GM12878 (cell line): ENCODE data around the gene MPC2. TPM values are rescaled to one million over a fixed set of nuclear protein-coding genes. Genes with fewer than 3 reads are reported as not detected.

Experiments
- BACH1 ChIP-seq: fragments of 450-650 bp; IDR thresholded peaks from 2 replicates; pipeline ENCODE4 v1.6.1; 2017; ENCODE audit warnings: mild to moderate bottlenecking, borderline replicate concordance
- CBX3 ChIP-seq: fragments of 200-600 bp; sonication (generic); IDR thresholded peaks from 2 replicates; pipeline ENCODE4 v1.6.1; 2016; ENCODE audit warnings: low read depth, borderline replicate concordance
- CTCF ChIP-seq, 3 experiments: IDR thresholded peaks in 2 of 3; conservative IDR thresholded peaks in 1 of 3; 2 replicates each; pipeline ENCODE4 v1.5.1; 2011; ENCODE audit warnings: low read depth in 3 of 3, low read length in 3 of 3, mild to moderate bottlenecking in 3 of 3, control low read depth in 2 of 3, moderate library complexity in 2 of 3, inconsistent platforms in 1 of 3, mixed read lengths in 1 of 3; ENCODE audit not compliant: control insufficient read depth in 2 of 3, insufficient read depth in 1 of 3; ENCODE audit errors: extremely low read depth in 1 of 3
- E2F4 ChIP-seq: IDR thresholded peaks from 2 replicates; pipeline ENCODE4 v1.6.1; 2012; ENCODE audit warnings: low read depth, low read length, improper control_type of control experiment
- EP300 ChIP-seq, 2 experiments: fragments of 150-350 bp in 1 of 2; IDR thresholded peaks; 2 replicates each; pipeline ENCODE4 v1.6.1; 2011 to 2012; ENCODE audit warnings: low read depth in 2 of 2, low read length in 2 of 2, borderline replicate concordance in 1 of 2, improper control_type of control experiment in 1 of 2, inconsistent platforms in 1 of 2; ENCODE audit not compliant: control insufficient read depth in 1 of 2
- ESRRA ChIP-seq: IDR thresholded peaks from 2 replicates; pipeline ENCODE4 v1.6.1; 2012; ENCODE audit warnings: mild to moderate bottlenecking, low read length, improper control_type of control experiment
- FOXM1 ChIP-seq: IDR thresholded peaks from 2 replicates; pipeline ENCODE4 v1.6.1; 2012; ENCODE audit warnings: low read depth, mild to moderate bottlenecking, inconsistent platforms, low read length, moderate library complexity
- IRF5 ChIP-seq: fragments of 450-650 bp; IDR thresholded peaks from 2 replicates; pipeline ENCODE4 v1.6.1; 2017; ENCODE audit warnings: borderline replicate concordance
- KDM1A ChIP-seq: fragments of 200-600 bp; sonication (generic); IDR thresholded peaks from 2 replicates; pipeline ENCODE4 v1.6.1; 2016; ENCODE audit warnings: borderline replicate concordance
- KLF5 ChIP-seq: fragments of 450-650 bp; IDR thresholded peaks from 2 replicates; pipeline ENCODE4 v1.6.1; 2014; ENCODE audit warnings: mild to moderate bottlenecking; ENCODE audit not compliant: partially characterized antibody
- MTA3 ChIP-seq: IDR thresholded peaks from 2 replicates; pipeline ENCODE4 v1.6.1; 2012; ENCODE audit warnings: low read length, inconsistent platforms, borderline replicate concordance
- NR2C1 ChIP-seq: fragments of 450-650 bp; IDR thresholded peaks from 2 replicates; pipeline ENCODE4 v1.6.1; 2017; ENCODE audit warnings: antibody characterized with exemption, mild to moderate bottlenecking, moderate library complexity
- NR2F1 ChIP-seq: fragments of 450-650 bp; conservative IDR thresholded peaks from 2 replicates; pipeline ENCODE4 v1.6.1; 2017; ENCODE audit warnings: mild to moderate bottlenecking
- RELA ChIP-seq: fragments of 450-650 bp; IDR thresholded peaks from 2 replicates; pipeline ENCODE4 v1.8.0; 2014; ENCODE audit warnings: borderline replicate concordance; ENCODE audit not compliant: partially characterized antibody
- RELB ChIP-seq: fragments of 450-650 bp; IDR thresholded peaks from 2 replicates; pipeline ENCODE4 v1.6.1; 2017; ENCODE audit warnings: low read depth, mild to moderate bottlenecking, moderate library complexity
- SPI1 ChIP-seq: IDR thresholded peaks from 2 replicates; pipeline ENCODE4 v1.6.1; 2011; ENCODE audit warnings: low read depth, mild to moderate bottlenecking, low read length, moderate library complexity, borderline replicate concordance; ENCODE audit not compliant: insufficient read depth
- STAT3 ChIP-seq: IDR thresholded peaks from 2 replicates; pipeline ENCODE4 v1.6.1; 2011; ENCODE audit warnings: low read depth, low read length, improper control_type of control experiment
- YBX1 ChIP-seq: fragments of 450-650 bp; IDR thresholded peaks from 2 replicates; pipeline ENCODE4 v1.6.1; 2016; ENCODE audit warnings: antibody characterized with exemption
- YY1 ChIP-seq: IDR thresholded peaks from 2 replicates; pipeline ENCODE4 v1.6.1; 2011; ENCODE audit warnings: low read depth, mild to moderate bottlenecking, low read length
- ZNF274 ChIP-seq: IDR thresholded peaks from one replicate; pipeline ENCODE4 v1.8.0; 2011; ENCODE audit not compliant: insufficient read length, insufficient read depth
- polyA plus RNA-seq, 11 experiments: library from polyadenylated mRNA; depleted of rRNA in 4 of 11; unstranded in 6 of 11; stranded (reverse) in 5 of 11; fragments of >200 nt; fragmentation: Nextera tagmentation in 4 of 11; fragmentation: Illumina TruSeq in 1 of 11; extraction: Ambion mirVana in 4 of 11; extraction: Trizol in 1 of 11; gene quantifications; 1 replicate in 1 of 11; 2 replicates in 10 of 11; pipeline versions ENCODE4 v1.2.1 to v1.2.3, GENCODE V29; 2011 to 2016; ENCODE audit warnings: inconsistent platforms in 2 of 11, missing spikeins in 2 of 11, low read depth in 1 of 11
- total RNA-seq, 4 experiments: library from RNA; depleted of rRNA in 3 of 4; stranded (reverse); fragments of >200 nt in 3 of 4; fragmentation: Illumina TruSeq in 1 of 4; extraction: Trizol in 1 of 4; gene quantifications; 2 replicates each; pipeline versions ENCODE4 v1.2.1 to v1.2.3, GENCODE V29; 2013 to 2021

MPC2 gene
- total and polyA plus RNA-seq, 10 of the 15 experiments (the other 5 are each of a cell fraction or from before 2014, with no cell fraction given), result 22.5 to 164 (median 63.3) TPM

GRCh38 chr1:167936930-167937708, at the start of gene MPC2 (continued):
- TF ChIP-seq RELA (peak; percentile 11), IRF5 (no peak), YBX1 (no peak), KDM1A (no peak), NR2C1 (no peak), KLF5 (no peak), NR2F1 (no peak), CBX3 (no peak), FOXM1 (0 out of 2 replicates have a peak, but pooled peaks have one; percentile 16), RELB (peak; percentile 65; the same call in 1 of the 2 replicates), ESRRA (0 out of 2 replicates have a peak, but pooled peaks have one; percentile 26), MTA3 (no peak), BACH1 (0 out of 2 replicates have a peak, but pooled peaks have one; percentile 15), SPI1 (peak; percentile 87), YY1 (no peak), E2F4 (no peak), EP300 (IDR thresholded peaks at IDR 0.05; ENCODE audit: borderline replicate concordance in 1 of 2, control insufficient read depth in 1 of 2, low read depth in 2 of 2, low read length in 2 of 2) (no peak), CTCF (IDR thresholded peaks at IDR 0.05 in 2 of 3, conservative IDR thresholded peaks at IDR 0.05 in 1 of 3; ENCODE audit: control insufficient read depth in 2 of 3, extremely low read depth in 1 of 3, insufficient read depth in 1 of 3, low read depth in 3 of 3, low read length in 3 of 3) (no peak), STAT3 (no peak), ZNF274 (no peak)
